SU-DHL-6 (cell line): Measurements from ENCODE around the gene ANKRD13A.

ENCODE experiments used
- H2AFZ ChIP-seq: fragments of 200-600 bp; sonication (generic); 2 replicates; pipeline ENCODE4 v1.6.1; 2014; ENCODE audit warnings: low read depth, mild to moderate bottlenecking, moderate library complexity, mixed read lengths, antibody characterized with exemption, low read length; ENCODE audit not compliant: severe bottlenecking
- H3F3A ChIP-seq: fragments of 200-600 bp; shearing (Covaris generic); 2 replicates; pipeline ENCODE4 v1.6.0; 2016; ENCODE audit warnings: antibody characterized with exemption, mild to moderate bottlenecking; ENCODE audit not compliant: insufficient read depth
- H3K27ac ChIP-seq: fragments of 200-600 bp; sonication (generic); 2 replicates; pipeline ENCODE4 v1.5.1; 2016; ENCODE audit warnings: low read depth, mild to moderate bottlenecking, low read length, moderate library complexity, mixed read lengths
- H3K27me3 ChIP-seq: fragments of 200-600 bp; sonication (generic), shearing (Covaris generic); 2 replicates; pipeline ENCODE4 v1.6.0; 2014; ENCODE audit warnings: mild to moderate bottlenecking, low read length
- H3K36me3 ChIP-seq: fragments of 200-600 bp; sonication (generic); 2 replicates; pipeline ENCODE4 v1.6.1; 2014; ENCODE audit warnings: mild to moderate bottlenecking, low read length, mixed read lengths
- H3K4me2 ChIP-seq: fragments of 300-600, 200-600 bp; shearing (Covaris generic), sonication (generic); 2 replicates; pipeline ENCODE4 v1.6.0; 2014; ENCODE audit warnings: low read length, low read depth, mild to moderate bottlenecking; ENCODE audit not compliant: poor library complexity, severe bottlenecking
- H3K4me3 ChIP-seq: fragments of 200-600 bp; sonication (generic); 2 replicates; pipeline ENCODE4 v1.5.1; 2014; ENCODE audit warnings: antibody characterized with exemption, low read length, mild to moderate bottlenecking, mixed read lengths; ENCODE audit not compliant: insufficient read depth, poor library complexity, severe bottlenecking
- H3K79me2 ChIP-seq: fragments of 200-600 bp; sonication (generic); 2 replicates; pipeline ENCODE4 v1.6.1; 2014; ENCODE audit warnings: mild to moderate bottlenecking, low read length, moderate library complexity; ENCODE audit not compliant: insufficient read depth
- H3K9ac ChIP-seq: fragments of 200-600 bp; sonication (generic); 2 replicates; pipeline ENCODE4 v1.7.0; 2014; ENCODE audit warnings: mild to moderate bottlenecking, low read length
- H3K9me2 ChIP-seq: fragments of 200-600 bp; sonication (generic); replicated peaks from 2 replicates; pipeline ENCODE4 v1.6.1; 2014; ENCODE audit warnings: low read length; ENCODE audit not compliant: insufficient read depth
- H3K9me3 ChIP-seq: fragments of 200-600 bp; sonication (generic); 2 replicates; pipeline ENCODE4 v1.6.1; 2014; ENCODE audit warnings: low read length, mixed read lengths; ENCODE audit not compliant: insufficient read depth
- H4K20me1 ChIP-seq: fragments of 200-600 bp; sonication (generic); 2 replicates; pipeline ENCODE4 v1.6.1; 2014; ENCODE audit warnings: low read depth, mild to moderate bottlenecking, antibody characterized with exemption, low read length, moderate library complexity, mixed read lengths
- EZH2phosphoT487 ChIP-seq: fragments of 200-600 bp; sonication (generic), shearing (Covaris generic); conservative IDR thresholded peaks from 2 replicates; pipeline ENCODE4 v1.6.1; 2018; ENCODE audit warnings: mild to moderate bottlenecking, antibody characterized with exemption, low read length, moderate library complexity, mixed read lengths
- TF ChIP-seq, protein P1 (sequence below): fragments of 200-600 bp; sonication (generic); IDR thresholded peaks from one replicate; pipeline ENCODE4 v1.5.1; 2017; ENCODE audit warnings: antibody characterized with exemption, mild to moderate bottlenecking, low read length, moderate library complexity; ENCODE audit not compliant: insufficient read depth, poor library complexity, severe bottlenecking

ANKRD13A gene

DNA sequence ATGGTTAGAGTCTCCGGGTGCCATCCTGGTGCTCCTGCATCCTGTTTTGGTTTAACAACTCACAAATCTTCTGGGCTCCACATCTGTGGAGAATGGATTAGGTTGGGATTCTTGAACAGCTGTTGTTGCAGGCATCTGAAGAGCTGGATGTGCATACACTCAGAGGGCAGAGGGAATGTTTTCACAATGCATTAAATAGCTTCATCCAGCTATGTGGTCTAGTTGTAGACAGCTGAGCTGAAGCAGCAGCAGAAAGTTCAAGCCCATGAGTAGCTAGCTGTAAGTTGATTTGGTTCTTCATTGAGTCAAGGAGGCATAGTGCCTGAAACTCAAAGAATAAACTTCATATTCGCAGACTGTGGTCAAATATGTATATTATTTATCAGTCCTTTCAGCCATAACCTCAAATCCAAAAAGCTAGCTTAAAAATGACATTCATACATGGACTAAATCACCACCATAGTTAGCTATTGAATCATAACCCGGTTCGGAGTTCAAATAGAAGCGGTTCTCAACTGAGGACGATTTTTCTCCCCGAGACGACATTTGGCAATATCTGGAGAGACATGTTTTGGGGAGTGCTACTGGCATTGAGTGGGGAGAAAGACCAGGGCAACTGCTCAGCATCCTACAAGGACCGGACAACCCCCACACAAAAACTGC lies 858 bp upstream of the ANKRD13A start:
- TF ChIP-seq, protein P1, sequence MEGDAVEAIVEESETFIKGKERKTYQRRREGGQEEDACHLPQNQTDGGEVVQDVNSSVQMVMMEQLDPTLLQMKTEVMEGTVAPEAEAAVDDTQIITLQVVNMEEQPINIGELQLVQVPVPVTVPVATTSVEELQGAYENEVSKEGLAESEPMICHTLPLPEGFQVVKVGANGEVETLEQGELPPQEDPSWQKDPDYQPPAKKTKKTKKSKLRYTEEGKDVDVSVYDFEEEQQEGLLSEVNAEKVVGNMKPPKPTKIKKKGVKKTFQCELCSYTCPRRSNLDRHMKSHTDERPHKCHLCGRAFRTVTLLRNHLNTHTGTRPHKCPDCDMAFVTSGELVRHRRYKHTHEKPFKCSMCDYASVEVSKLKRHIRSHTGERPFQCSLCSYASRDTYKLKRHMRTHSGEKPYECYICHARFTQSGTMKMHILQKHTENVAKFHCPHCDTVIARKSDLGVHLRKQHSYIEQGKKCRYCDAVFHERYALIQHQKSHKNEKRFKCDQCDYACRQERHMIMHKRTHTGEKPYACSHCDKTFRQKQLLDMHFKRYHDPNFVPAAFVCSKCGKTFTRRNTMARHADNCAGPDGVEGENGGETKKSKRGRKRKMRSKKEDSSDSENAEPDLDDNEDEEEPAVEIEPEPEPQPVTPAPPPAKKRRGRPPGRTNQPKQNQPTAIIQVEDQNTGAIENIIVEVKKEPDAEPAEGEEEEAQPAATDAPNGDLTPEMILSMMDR: no peak
- H3K4me2 ChIP-seq: peak overlapping the region; percentile 92
- H3K27me3 ChIP-seq: no peaks in the 10 kb centered on the region
- H3K4me3 ChIP-seq: peak overlapping the region; percentile 88
- H3K27ac ChIP-seq: peak overlapping the region; percentile 97
- 0 out of 2 replicates have a peak, but pooled peaks cover 10% of the 10 kb centered on the region for H3K36me3 ChIP-seq
- H3K9ac ChIP-seq: peak overlapping the region; percentile 88
- no peaks in the 10 kb centered on the region for H3K9me2 ChIP-seq
- no peaks in the 10 kb centered on the region for H3K9me3 ChIP-seq
- H4K20me1 ChIP-seq: 0 out of 2 replicates have a peak, but pooled peaks cover 5% of the 10 kb centered on the region
- H2AFZ ChIP-seq: peak overlapping the region; percentile 39
- H3K79me2 ChIP-seq: peaks cover 67% of the 10 kb centered on the region
- peaks cover 66% of the 10 kb centered on the region for H3F3A ChIP-seq

DNA sequence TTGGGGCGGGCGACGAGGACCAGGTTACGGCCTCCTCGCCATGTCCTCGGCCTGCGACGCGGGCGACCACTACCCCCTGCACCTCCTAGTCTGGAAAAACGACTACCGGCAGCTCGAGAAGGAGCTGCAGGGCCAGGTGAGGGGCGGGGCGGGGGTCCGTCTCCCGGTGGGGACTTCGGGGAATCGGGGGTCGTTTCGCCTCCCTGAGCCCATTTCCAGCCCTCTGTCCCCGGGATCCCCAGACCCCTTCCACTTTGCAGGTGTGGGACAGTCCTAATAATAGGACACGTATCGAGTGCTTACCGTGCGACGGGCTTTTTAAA lies 380 bp downstream of the ANKRD13A start:
- Histone ChIP-seq H3K4me3 (peak overlapping the region; percentile 88), H3K9me2 (no peaks in the 10 kb centered on the region), H3F3A (peaks cover 69% of the 10 kb centered on the region), H3K27me3 (no peaks in the 10 kb centered on the region), H3K79me2 (peaks cover 66% of the 10 kb centered on the region), H2AFZ (no peak overlapping the region), H3K4me2 (peak overlapping the region; percentile 92), H3K9ac (peak overlapping the region; percentile 88), H3K9me3 (no peaks in the 10 kb centered on the region), H3K27ac (peak overlapping the region; percentile 97), H3K36me3 (0 out of 2 replicates have a peak, but pooled peaks cover 10% of the 10 kb centered on the region), H4K20me1 (no peaks in the 10 kb centered on the region)
- TF ChIP-seq EZH2phosphoT487: no peak
- TF ChIP-seq, protein P1: no peak

DNA sequence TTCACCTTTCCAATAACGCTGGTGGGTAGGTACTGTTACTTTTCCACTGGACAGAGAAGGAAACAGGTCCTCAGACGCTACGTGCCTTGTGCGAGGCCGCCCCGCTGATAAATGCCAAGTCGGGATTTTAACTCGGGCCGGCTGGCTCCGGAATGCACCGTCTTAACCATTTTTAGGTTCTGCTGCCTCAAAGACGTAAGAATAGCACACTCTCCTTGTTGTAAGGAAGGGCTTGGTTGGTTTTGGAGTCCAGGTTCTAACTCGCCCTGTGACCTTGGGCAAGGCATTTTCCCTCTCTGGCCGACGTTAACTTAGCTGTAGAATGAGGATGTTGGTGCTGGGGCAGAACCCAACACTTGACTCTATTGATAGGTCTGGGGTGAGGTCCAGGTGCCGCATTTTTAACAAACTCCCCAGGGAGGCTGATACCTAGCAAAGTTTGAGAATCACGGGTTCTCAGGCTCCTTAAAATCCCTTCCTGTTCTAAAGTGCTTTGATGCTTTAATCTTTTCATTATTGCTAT lies 814 bp downstream of the ANKRD13A start:
- Histone ChIP-seq H3K9me3 (no peaks in the 10 kb centered on the region), H3K27me3 (no peaks in the 10 kb centered on the region), H3K4me2 (peak overlapping the region; percentile 92), H2AFZ (no peak overlapping the region), H3K9me2 (no peaks in the 10 kb centered on the region), H3K36me3 (0 out of 2 replicates have a peak, but pooled peaks cover 10% of the 10 kb centered on the region), H3F3A (peaks cover 69% of the 10 kb centered on the region), H3K4me3 (peak overlapping the region; percentile 88), H3K79me2 (peaks cover 61% of the 10 kb centered on the region), H3K9ac (peak overlapping the region; percentile 88), H4K20me1 (no peaks in the 10 kb centered on the region), H3K27ac (peak overlapping the region; percentile 97)
- TF ChIP-seq, protein P1: no peak
- TF ChIP-seq EZH2phosphoT487: no peak
